ENCODE data around the gene CDK16. TPM values are rescaled to one million over a fixed set of nuclear protein-coding genes. Genes with fewer than 3 reads are reported as not detected.

CDK16 gene
- total RNA-seq, 1 experiment from 2014 or later = 105 TPM

GRCh38 chrX:47221756-47222155 lies 3.3 kb downstream of the CDK16 start:
- Histone ChIP-seq H3K27me3 (replicated peaks) (no peaks in the 10 kb centered on the region), H3K36me3 (peaks cover 45% of the 10 kb centered on the region), H3K4me3 (no peak overlapping the region), H3K4me1 (replicated peaks) (peaks cover 9% of the 10 kb centered on the region), H3K27ac (no peak overlapping the region), H3K9me3 (replicated peaks) (no peaks in the 10 kb centered on the region)
- no peak for DNase-seq (ENCODE audit: low read depth in 1 of 2, low spot score in 2 of 2)

GRCh38 chrX:47222751-47223350 lies 4.4 kb downstream of the CDK16 start:
- peaks cover 50% of the 10 kb centered on the region for H3K36me3 ChIP-seq
- no peaks in the 10 kb centered on the region for H3K9me3 ChIP-seq (replicated peaks)
- no peaks in the 10 kb centered on the region for H3K27me3 ChIP-seq (replicated peaks)
- H3K4me3 ChIP-seq = no peak overlapping the region
- H3K4me1 ChIP-seq (replicated peaks) = 0 out of 2 replicates have a peak, but pooled peaks cover 3% of the 10 kb centered on the region
- H3K27ac ChIP-seq = no peak overlapping the region
- no peak for DNase-seq (ENCODE audit: low read depth in 1 of 2, low spot score in 2 of 2)

GRCh38 chrX:47223476-47224250 lies 5.2 kb downstream of the CDK16 start:
- no peak for DNase-seq (ENCODE audit: low read depth in 1 of 2, low spot score in 2 of 2)
- H3K27me3 ChIP-seq (replicated peaks) = no peaks in the 10 kb centered on the region
- no peak overlapping the region for H3K4me3 ChIP-seq
- 0 out of 2 replicates have a peak, but pooled peaks cover 3% of the 10 kb centered on the region for H3K4me1 ChIP-seq (replicated peaks)
- H3K36me3 ChIP-seq = peaks cover 54% of the 10 kb centered on the region
- no peak overlapping the region for H3K27ac ChIP-seq
- no peaks in the 10 kb centered on the region for H3K9me3 ChIP-seq (replicated peaks)

- DNase-seq (ENCODE audit: low read depth in 1 of 2, low spot score in 2 of 2) = no peak
- H3K4me3 ChIP-seq = no peak overlapping the region
- peaks cover 52% of the 10 kb centered on the region for H3K36me3 ChIP-seq
- no peak overlapping the region for H3K27ac ChIP-seq
- H3K9me3 ChIP-seq (replicated peaks) = no peaks in the 10 kb centered on the region
- H3K27me3 ChIP-seq (replicated peaks) = no peaks in the 10 kb centered on the region
- 0 out of 2 replicates have a peak, but pooled peaks cover 3% of the 10 kb centered on the region for H3K4me1 ChIP-seq (replicated peaks)
Measured at GRCh38 chrX:47224266-47224895, 5.9 kb downstream of the CDK16 start.

GRCh38 chrX:47224896-47225290 lies 6.4 kb downstream of the CDK16 start:
- Histone ChIP-seq H3K4me1 (replicated peaks) (0 out of 2 replicates have a peak, but pooled peaks cover 3% of the 10 kb centered on the region), H3K4me3 (no peak overlapping the region), H3K36me3 (peaks cover 52% of the 10 kb centered on the region), H3K27me3 (replicated peaks) (no peaks in the 10 kb centered on the region), H3K9me3 (replicated peaks) (no peaks in the 10 kb centered on the region), H3K27ac (no peak overlapping the region)
- DNase-seq (ENCODE audit: low read depth in 1 of 2, low spot score in 2 of 2) = no peak

- H3K27me3 ChIP-seq (replicated peaks) = no peaks in the 10 kb centered on the region
- H3K27ac ChIP-seq = no peak overlapping the region
- peaks cover 50% of the 10 kb centered on the region for H3K36me3 ChIP-seq
- no peak overlapping the region for H3K4me3 ChIP-seq
- no peaks in the 10 kb centered on the region for H3K9me3 ChIP-seq (replicated peaks)
- H3K4me1 ChIP-seq (replicated peaks) = no peaks in the 10 kb centered on the region
- DNase-seq (ENCODE audit: low read depth in 1 of 2, low spot score in 2 of 2) = no peak
Measured at GRCh38 chrX:47226071-47226470, 7.6 kb downstream of the CDK16 start.

GRCh38 chrX:47226531-47227333 lies 8.3 kb downstream of the CDK16 start:
- DNase-seq (ENCODE audit: low read depth in 1 of 2, low spot score in 2 of 2) = no peak
- Histone ChIP-seq H3K4me3 (no peak overlapping the region), H3K4me1 (replicated peaks) (no peaks in the 10 kb centered on the region), H3K9me3 (replicated peaks) (no peaks in the 10 kb centered on the region), H3K27me3 (replicated peaks) (no peaks in the 10 kb centered on the region), H3K27ac (no peak overlapping the region), H3K36me3 (peaks cover 50% of the 10 kb centered on the region)

- Histone ChIP-seq H3K27me3 (replicated peaks) (no peaks in the 10 kb centered on the region), H3K9me3 (replicated peaks) (no peaks in the 10 kb centered on the region), H3K27ac (no peak overlapping the region), H3K4me3 (no peak overlapping the region), H3K4me1 (replicated peaks) (peaks cover 2% of the 10 kb centered on the region), H3K36me3 (peaks cover 47% of the 10 kb centered on the region)
- DNase-seq (ENCODE audit: low read depth in 1 of 2, low spot score in 2 of 2) = no peak
Measured at GRCh38 chrX:47227334-47227583, 8.8 kb downstream of the CDK16 start.

- Histone ChIP-seq H3K36me3 (peaks cover 39% of the 10 kb centered on the region), H3K27me3 (replicated peaks) (no peaks in the 10 kb centered on the region)
Measured at GRCh38 chrX:47228550-47229270, 10.2 kb downstream of the CDK16 start.

GRCh38 chrX:47229427-47229826 lies 10.9 kb downstream of the CDK16 start:
- DNase-seq (ENCODE audit: low read depth in 1 of 2, low spot score in 2 of 2) = no peak
- Histone ChIP-seq H3K4me3 (no peak overlapping the region), H3K27ac (no peak overlapping the region), H3K9me3 (replicated peaks) (no peaks in the 10 kb centered on the region), H3K36me3 (peaks cover 32% of the 10 kb centered on the region), H3K4me1 (replicated peaks) (peaks cover 7% of the 10 kb centered on the region), H3K27me3 (replicated peaks) (no peaks in the 10 kb centered on the region)

More at GRCh38 chrX:47228550-47229270, 10.2 kb downstream of the CDK16 start:
- no peak overlapping the region for H3K27ac ChIP-seq
- DNase-seq (ENCODE audit: low read depth in 1 of 2, low spot score in 2 of 2) = no peak
- no peak overlapping the region for H3K4me3 ChIP-seq
- no peaks in the 10 kb centered on the region for H3K9me3 ChIP-seq (replicated peaks)
- H3K4me1 ChIP-seq (replicated peaks) = peaks cover 7% of the 10 kb centered on the region

- Histone ChIP-seq H3K4me1 (replicated peaks) (peaks cover 15% of the 10 kb centered on the region), H3K4me3 (no peak overlapping the region), H3K27me3 (replicated peaks) (no peaks in the 10 kb centered on the region), H3K36me3 (peaks cover 30% of the 10 kb centered on the region), H3K27ac (no peak overlapping the region), H3K9me3 (replicated peaks) (no peaks in the 10 kb centered on the region)
- DNase-seq (ENCODE audit: low read depth in 1 of 2, low spot score in 2 of 2) = no peak
Measured at GRCh38 chrX:47230136-47230868, 11.8 kb downstream of the CDK16 start.

GRCh38 chrX:47231167-47231566 lies 12.7 kb downstream of the CDK16 start:
- DNase-seq (ENCODE audit: low read depth in 1 of 2, low spot score in 2 of 2) = no peak
- no peak overlapping the region for H3K4me3 ChIP-seq
- no peak overlapping the region for H3K27ac ChIP-seq
- peaks cover 15% of the 10 kb centered on the region for H3K4me1 ChIP-seq (replicated peaks)
- peaks cover 25% of the 10 kb centered on the region for H3K36me3 ChIP-seq
- no peaks in the 10 kb centered on the region for H3K9me3 ChIP-seq (replicated peaks)
- no peaks in the 10 kb centered on the region for H3K27me3 ChIP-seq (replicated peaks)
